Muscle of arm (tissue), 12 donors: Measurements from ENCODE around the gene CRY1. TPM values are rescaled to one million over a fixed set of nuclear protein-coding genes. Genes with fewer than 3 reads are reported as not detected.
"Not testable (repeated sequence)": the region's sequence is repeated elsewhere in the genome, so short reads cannot be mapped to it uniquely, and the experiment has no call there.

Experiments
- DNase-seq: peaks from one replicate; pipeline ENCODE4 v3.0.0-alpha.2; 2013
- polyA plus RNA-seq, 12 donors: library from polyadenylated mRNA; unstranded; fragments of 120-200 nt; gene quantifications; one replicate each; pipeline ENCODE4 v1.2.1, GENCODE V29; 2013; ENCODE audit not compliant: insufficient read length in 12 of 12

CRY1 gene
- polyA plus RNA-seq, 12 donors, result 13.3 to 30.3 (median 16.9) TPM; not detected in 1

GRCh38 chr12:107109726-107110719 is 16.7 kb upstream of the CRY1 start:
- DNase-seq, result peak; percentile 86

GRCh38 chr12:107108995-107109508 is 15.7 kb upstream of the CRY1 start:
- no peak for DNase-seq

GRCh38 chr12:107108366-107108765 is 15.0 kb upstream of the CRY1 start:
- not testable (repeated sequence) for DNase-seq

GRCh38 chr12:107107381-107107780 is 14.0 kb upstream of the CRY1 start:
- DNase-seq, result no peak

- no peak for DNase-seq
Observed at GRCh38 chr12:107106241-107107025, 13.1 kb upstream of the CRY1 start.

- no peak for DNase-seq
Observed at GRCh38 chr12:107105410-107105703, 12.0 kb upstream of the CRY1 start.

- DNase-seq, result no peak
Observed at GRCh38 chr12:107103516-107103915, 10.2 kb upstream of the CRY1 start.

- no peak for DNase-seq
Observed at GRCh38 chr12:107103097-107103496, 9.7 kb upstream of the CRY1 start.

GRCh38 chr12:107102294-107102693 is 8.9 kb upstream of the CRY1 start:
- DNase-seq, result no peak

GRCh38 chr12:107101651-107102050 is 8.3 kb upstream of the CRY1 start:
- DNase-seq, result no peak

GRCh38 chr12:107099917-107100316 is 6.6 kb upstream of the CRY1 start:
- DNase-seq, result no peak

GRCh38 chr12:107096571-107096970 is 3.2 kb upstream of the CRY1 start:
- no peak for DNase-seq

GRCh38 chr12:107094183-107094448 is 767 bp upstream of the CRY1 start:
- DNase-seq, result no peak

- DNase-seq, result peak; percentile 42
Observed at GRCh38 chr12:107092669-107093416, 506 bp downstream of the CRY1 start.

- peak; percentile 85 for DNase-seq
Observed at GRCh38 chr12:107091989-107092641, 1.2 kb downstream of the CRY1 start.

GRCh38 chr12:107091381-107091780 is 2.0 kb downstream of the CRY1 start:
- peak; percentile 95 for DNase-seq

GRCh38 chr12:107090711-107091110 is 2.6 kb downstream of the CRY1 start:
- DNase-seq, result peak; percentile 25

GRCh38 chr12:107088912-107089311 is 4.4 kb downstream of the CRY1 start:
- no peak for DNase-seq

GRCh38 chr12:107086314-107086713 is 7.0 kb downstream of the CRY1 start:
- no peak for DNase-seq

- DNase-seq, result no peak
Observed at GRCh38 chr12:107081778-107082177, 11.6 kb downstream of the CRY1 start.

- no peak for DNase-seq
Observed at GRCh38 chr12:107080299-107080698, 13.1 kb downstream of the CRY1 start.
